Neuronal stem cell (in vitro differentiated cells): ENCODE data around the gene OOEP. TPM values are rescaled to one million over a fixed set of nuclear protein-coding genes. Genes with fewer than 3 reads are reported as not detected.

Experiments
- DNase-seq: peaks from one replicate; pipeline ENCODE4 v3.0.0-alpha.2; 2013; ENCODE audit warnings: low spot score
- H2AFZ ChIP-seq: one replicate; pipeline ENCODE4 v1.6.1; 2013; ENCODE audit warnings: mild to moderate bottlenecking, low read length, inconsistent platforms
- H2AK5ac ChIP-seq: 2 replicates; pipeline ENCODE4 v1.6.1; 2013; ENCODE audit warnings: low read depth, mild to moderate bottlenecking, inconsistent platforms, low read length, moderate library complexity, mixed read lengths
- H2BK120ac ChIP-seq: 2 replicates; pipeline ENCODE4 v1.6.1; 2013; ENCODE audit warnings: low read depth, mild to moderate bottlenecking, inconsistent platforms, low read length, moderate library complexity, mixed read lengths
- H2BK12ac ChIP-seq: one replicate; pipeline ENCODE4 v1.6.1; 2013; ENCODE audit warnings: low read length, inconsistent platforms
- H2BK15ac ChIP-seq: 2 replicates; pipeline ENCODE4 v1.6.1; 2013; ENCODE audit warnings: mild to moderate bottlenecking, low read length, inconsistent platforms, mixed read lengths
- H2BK5ac ChIP-seq: one replicate; pipeline ENCODE4 v1.6.1; 2013; ENCODE audit warnings: inconsistent platforms, mild to moderate bottlenecking, low read length, moderate library complexity
- H3K14ac ChIP-seq: one replicate; pipeline ENCODE4 v1.6.1; 2013; ENCODE audit warnings: low read length, inconsistent platforms
- H3K18ac ChIP-seq: 2 replicates; pipeline ENCODE4 v1.6.1; 2013; ENCODE audit warnings: low read length, inconsistent platforms
- H3K23ac ChIP-seq: 2 replicates; pipeline ENCODE4 v1.6.1; 2013; ENCODE audit warnings: low read depth, mild to moderate bottlenecking, mixed read lengths, low read length, inconsistent platforms; ENCODE audit not compliant: poor library complexity
- H3K27ac ChIP-seq: replicated peaks from 3 replicates; pipeline ENCODE4 v1.5.1; 2013; ENCODE audit warnings: low read length, inconsistent platforms
- H3K27me3 ChIP-seq, 3 experiments: 2 replicates each; pipeline ENCODE4 v1.6.1; 2013; ENCODE audit warnings: low read length in 3 of 3, mild to moderate bottlenecking in 2 of 3, inconsistent platforms in 1 of 3, low read depth in 1 of 3, mixed read lengths in 1 of 3, moderate library complexity in 1 of 3; ENCODE audit not compliant: control insufficient read depth in 3 of 3, insufficient read depth in 3 of 3
- H3K36me3 ChIP-seq, 2 donors: replicated peaks in 1 of 2; 2 replicates each; pipeline ENCODE4 v1.6.1; 2013; ENCODE audit warnings: low read length in 2 of 2; ENCODE audit not compliant: control insufficient read depth in 2 of 2, insufficient read depth in 2 of 2
- H3K4ac ChIP-seq: 2 replicates; pipeline ENCODE4 v1.6.1; 2013; ENCODE audit warnings: inconsistent platforms, mild to moderate bottlenecking, low read length, moderate library complexity
- H3K4me1 ChIP-seq, 2 donors: 1 replicate in 1 of 2; 2 replicates in 1 of 2; pipeline ENCODE4 v1.6.1; 2013; ENCODE audit warnings: low read length in 2 of 2, low read depth in 1 of 2; ENCODE audit not compliant: control insufficient read depth in 2 of 2, insufficient read depth in 1 of 2
- H3K4me2 ChIP-seq: one replicate; pipeline ENCODE4 v1.6.1; 2013; ENCODE audit warnings: mild to moderate bottlenecking, low read length, inconsistent platforms; ENCODE audit not compliant: insufficient read depth, poor library complexity, severe bottlenecking
- H3K4me3 ChIP-seq, 2 donors: 2 replicates each; pipeline ENCODE4 v1.5.1; 2013; ENCODE audit warnings: low read length in 2 of 2, mild to moderate bottlenecking in 2 of 2, inconsistent platforms in 1 of 2, moderate library complexity in 1 of 2
- H3K79me1 ChIP-seq: one replicate; pipeline ENCODE4 v1.6.1; 2013; ENCODE audit warnings: low read depth, mild to moderate bottlenecking, inconsistent platforms, low read length, moderate library complexity
- H3K9ac ChIP-seq: one replicate; pipeline ENCODE4 v1.6.1; 2013; ENCODE audit warnings: mild to moderate bottlenecking, low read depth, low read length, inconsistent platforms; ENCODE audit not compliant: poor library complexity
- H3K9me3 ChIP-seq, 2 donors: replicated peaks in 1 of 2; 2 replicates each; pipeline versions ENCODE3 to v1.6.1; 2013; ENCODE audit warnings: low read length in 2 of 2, mild to moderate bottlenecking in 2 of 2, inconsistent platforms in 1 of 2, low read depth in 1 of 2, mixed read lengths in 1 of 2, moderate library complexity in 1 of 2; ENCODE audit not compliant: control insufficient read depth in 2 of 2, insufficient read depth in 1 of 2
- H4K8ac ChIP-seq: one replicate; pipeline ENCODE4 v1.6.1; 2013; ENCODE audit warnings: low read depth, mild to moderate bottlenecking, inconsistent platforms, low read length, moderate library complexity
- H4K91ac ChIP-seq: one replicate; pipeline ENCODE4 v1.6.1; 2013; ENCODE audit warnings: low read length, low read depth, mild to moderate bottlenecking, inconsistent platforms; ENCODE audit not compliant: poor library complexity
- WGBS, 2 donors: extraction: QIAGEN DNeasy Blood & Tissue Kit; methylation state at CpG; one replicate each; pipeline ENCODE4 v1.1.7; 2013; ENCODE audit warnings: missing lambda C conversion rate in 2 of 2, mixed read lengths in 1 of 2; ENCODE audit not compliant: insufficient read length in 2 of 2, insufficient replicate concordance in 1 of 2; ENCODE audit errors: extremely low coverage in 2 of 2; 5-methylcytosine and 5-hydroxymethylcytosine counted together
- polyA plus RNA-seq, 2 experiments: library from polyadenylated mRNA; stranded (reverse); fragments of 200-250 nt; gene quantifications; one replicate each; pipeline ENCODE4 v1.2.3, GENCODE V29; 2013

OOEP gene
- not detected for polyA plus RNA-seq (2013, experiment 1 of 2)
- not detected for polyA plus RNA-seq (2013, experiment 2 of 2)

- Histone ChIP-seq H3K23ac (peak within 1 kb of the TSS; percentile 43), H2BK12ac (no peak within 1 kb of the TSS), H4K91ac (no peak within 1 kb of the TSS), H3K4ac (no peak within 1 kb of the TSS), H3K14ac (no peak within 1 kb of the TSS), H3K27me3 (no peaks in the 10 kb centered on the region), H2BK5ac (no peak within 1 kb of the TSS), H3K4me3 (no peak within 1 kb of the TSS), H3K4me2 (no peak within 1 kb of the TSS), H3K18ac (no peak within 1 kb of the TSS), H2BK15ac (no peak within 1 kb of the TSS), H3K36me3 (no peaks in the 10 kb centered on the region), H3K9ac (no peak within 1 kb of the TSS), H3K79me1 (peaks cover 2% of the 10 kb centered on the region), H3K27ac (no peak within 1 kb of the TSS), H4K8ac (no peak within 1 kb of the TSS), H3K9me3 (peaks cover 0 to 2% of the 10 kb centered on the region in 2 donors), H2AK5ac (peak within 1 kb of the TSS; percentile 63), H2AFZ (no peak within 1 kb of the TSS), H2BK120ac (no peak within 1 kb of the TSS), H3K4me1 (no peaks in the 10 kb centered on the region)
- no CpG with 5 or more reads among the region's 36 CpGs for WGBS, 2 donors
- no peak for DNase-seq
Measured at GRCh38 chr6:73369563-73369962, at the start of gene OOEP. Gene OOEP, minus strand, starts transcription at chr6:73369897. Its CDS starts 105 bp downstream, at chr6:73369792.

- DNase-seq, result no peak
Measured at GRCh38 chr6:73418081-73418741, 48.5 kb upstream of the OOEP start.

GRCh38 chr6:73413102-73413501 is 43.4 kb upstream of the OOEP start:
- no peak overlapping the region for H3K4me2 ChIP-seq
- H3K18ac ChIP-seq, result no peak overlapping the region
- no peak overlapping the region for H2AK5ac ChIP-seq
- no peak overlapping the region for H2BK15ac ChIP-seq
- no peak overlapping the region for H2BK120ac ChIP-seq
- no peak overlapping the region for H2AFZ ChIP-seq
- no peaks in the 10 kb centered on the region for H3K9me3 ChIP-seq
- H3K4me3 ChIP-seq, result no peak overlapping the region
- no peak overlapping the region for H3K23ac ChIP-seq
- no peak overlapping the region for H4K91ac ChIP-seq
- no peaks in the 10 kb centered on the region for H3K27me3 ChIP-seq
- H2BK12ac ChIP-seq, result no peak overlapping the region
- H3K9ac ChIP-seq, result no peak overlapping the region
- no CpG with 5 or more reads among the region's 3 CpGs for WGBS, 2 donors
- H3K4me1 ChIP-seq, result no peaks in the 10 kb centered on the region
- H2BK5ac ChIP-seq, result no peak overlapping the region
- no peak overlapping the region for H3K4ac ChIP-seq
- no peak overlapping the region for H3K27ac ChIP-seq
- DNase-seq, result no peak
- no peaks in the 10 kb centered on the region for H3K36me3 ChIP-seq
- H4K8ac ChIP-seq, result no peak overlapping the region
- no peaks in the 10 kb centered on the region for H3K79me1 ChIP-seq
- no peak overlapping the region for H3K14ac ChIP-seq

More at GRCh38 chr6:73418081-73418741, 48.5 kb upstream of the OOEP start:
- WGBS, 2 donors, result no CpG with 5 or more reads among the region's 11 CpGs
- no peaks in the 10 kb centered on the region for H3K27me3 ChIP-seq
- no peak overlapping the region for H3K4me2 ChIP-seq
- no peak overlapping the region for H3K14ac ChIP-seq
- no peak overlapping the region for H3K27ac ChIP-seq
- H3K4me3 ChIP-seq, result no peak overlapping the region
- H2AFZ ChIP-seq, result no peak overlapping the region
- H2BK15ac ChIP-seq, result no peak overlapping the region
- no peak overlapping the region for H3K4ac ChIP-seq
- no peak overlapping the region for H4K8ac ChIP-seq
- H3K9ac ChIP-seq, result no peak overlapping the region
- no peaks in the 10 kb centered on the region for H3K9me3 ChIP-seq
- H3K4me1 ChIP-seq, result no peaks in the 10 kb centered on the region
- H3K23ac ChIP-seq, result no peak overlapping the region
- no peak overlapping the region for H2BK12ac ChIP-seq
- H2BK120ac ChIP-seq, result no peak overlapping the region
- H3K79me1 ChIP-seq, result no peaks in the 10 kb centered on the region
- H3K36me3 ChIP-seq, result no peaks in the 10 kb centered on the region
- H4K91ac ChIP-seq, result no peak overlapping the region
- no peak overlapping the region for H2AK5ac ChIP-seq
- H2BK5ac ChIP-seq, result no peak overlapping the region
- no peak overlapping the region for H3K18ac ChIP-seq

- no peak overlapping the region for H3K4me2 ChIP-seq
Measured at GRCh38 chr6:73409395-73409794, 39.7 kb upstream of the OOEP start.

More at GRCh38 chr6:73409395-73409794, 39.7 kb upstream of the OOEP start:
- Histone ChIP-seq H2BK5ac (no peak overlapping the region), H2BK120ac (no peak overlapping the region), H2AK5ac (no peak overlapping the region), H3K27ac (no peak overlapping the region), H3K18ac (no peak overlapping the region), H3K9ac (no peak overlapping the region), H3K23ac (no peak overlapping the region), H3K4me3 (no peak overlapping the region), H3K36me3 (no peaks in the 10 kb centered on the region), H3K9me3 (no peaks in the 10 kb centered on the region), H4K91ac (no peak overlapping the region), H3K79me1 (no peaks in the 10 kb centered on the region), H3K4ac (no peak overlapping the region), H3K14ac (no peak overlapping the region), H3K27me3 (peaks cover 0 to 4% (median 0%) of the 10 kb centered on the region in 3 experiments), H2AFZ (no peak overlapping the region), H2BK15ac (no peak overlapping the region), H4K8ac (no peak overlapping the region), H2BK12ac (no peak overlapping the region), H3K4me1 (no peaks in the 10 kb centered on the region)
- no CpG with 5 or more reads among the region's 1 CpG for WGBS, 2 donors
- no peak for DNase-seq
